HCT116 (cell line): ENCODE results near the gene MTUS2.

ENCODE experiments used
- CEBPB ChIP-seq: IDR thresholded peaks from 2 replicates; pipeline ENCODE4 v1.6.1; 2012; ENCODE audit warnings: low read depth
- EZH2 ChIP-seq: fragments of 200-600 bp; sonication (generic); IDR thresholded peaks from 2 replicates; pipeline ENCODE4 v1.6.1; 2017; ENCODE audit warnings: antibody characterized with exemption, mixed run types
- MAX ChIP-seq: IDR thresholded peaks from 2 replicates; pipeline ENCODE4 v1.6.1; 2012
- POLR2A ChIP-seq: IDR thresholded peaks from 2 replicates; pipeline ENCODE4 v1.7.0; 2011; ENCODE audit warnings: borderline replicate concordance; ENCODE audit not compliant: insufficient read depth, insufficient read length; ENCODE audit errors: extremely low read depth
- POLR2AphosphoS5 ChIP-seq: IDR thresholded peaks from 2 replicates; pipeline ENCODE4 v1.6.1; 2011; ENCODE audit warnings: mild to moderate bottlenecking, low read depth, low read length, moderate library complexity
- RAD21 ChIP-seq: IDR thresholded peaks from 2 replicates; pipeline ENCODE4 v1.6.1; 2012; ENCODE audit warnings: low read depth, mild to moderate bottlenecking
- YY1 ChIP-seq: IDR thresholded peaks from 2 replicates; pipeline ENCODE4 v1.6.1; 2011; ENCODE audit warnings: low read length, low read depth, moderate library complexity, mild to moderate bottlenecking; ENCODE audit not compliant: insufficient replicate concordance; ENCODE audit errors: extremely low read depth

- TF ChIP-seq RAD21: no peak
- TF ChIP-seq POLR2A: no peak
- TF ChIP-seq EZH2: peak; percentile 89; the same call in 1 of the 2 replicates
- TF ChIP-seq YY1: no peak
- no peak for TF ChIP-seq MAX
- TF ChIP-seq POLR2AphosphoS5: no peak
- no peak for TF ChIP-seq CEBPB
Measured at GRCh38 chr13:29427937-29428309, 607.8 kb downstream of the MTUS2 start.
